HEK293 (cell line): ENCODE results near the gene KLHL17.
A peak's percentile ranks its signal among the peaks of the same experiment; 100 is the strongest.

ENCODE experiments used
- CTCF ChIA-PET: fragments of 350-600 bp; formaldehyde crosslinking; extraction: SDS; loops from one replicate; lab custom pipeline; 2021; ENCODE audit warnings: antibody characterized with exemption; lab: Yijun Ruan, JAX
- POLR2A ChIA-PET: fragments of 300-600 bp; formaldehyde crosslinking; extraction: SDS; loops from one replicate; lab custom pipeline; 2020; ENCODE audit warnings: antibody characterized with exemption, inconsistent platforms; lab: Yijun Ruan, JAX
- H3K27ac ChIP-seq: fragments of 200-500 bp; sonication (Bioruptor generic); 2 replicates; pipeline ENCODE4 v1.5.1; 2014; ENCODE audit warnings: low read depth, low read length, control low read depth, inconsistent platforms; ENCODE audit errors: extremely low read depth
- H3K36me3 ChIP-seq, 2 experiments: fragments of 200-500 bp in 1 of 2; sonication (Bioruptor generic) in 1 of 2; 1 replicate in 1 of 2; 2 replicates in 1 of 2; pipeline ENCODE4 v1.5.1; 2014 to 2017; ENCODE audit warnings: inconsistent platforms in 2 of 2, low read length in 2 of 2; ENCODE audit not compliant: control insufficient read depth in 2 of 2, insufficient read depth in 1 of 2
- H3K4me1 ChIP-seq: fragments of 200-500 bp; sonication (Bioruptor generic); 2 replicates; pipeline ENCODE4 v1.5.1; 2014; ENCODE audit warnings: mild to moderate bottlenecking, low read length, inconsistent platforms; ENCODE audit not compliant: control insufficient read depth, insufficient read depth
- H3K4me3 ChIP-seq: 2 replicates; pipeline ENCODE4 v1.5.1; 2011; ENCODE audit warnings: low read depth, mild to moderate bottlenecking, control low read depth, low read length, moderate library complexity
- H3K9me3 ChIP-seq: fragments of 200-500 bp; sonication (Bioruptor generic); 2 replicates; pipeline ENCODE4 v1.5.1; 2014; ENCODE audit warnings: low read depth, low read length, inconsistent platforms; ENCODE audit not compliant: control insufficient read depth, insufficient read depth
- CTCF ChIP-seq: fragments of 450-650 bp; formaldehyde crosslinking; IDR thresholded peaks from 2 replicates; pipeline ENCODE4 v1.5.1; 2016; ENCODE audit warnings: missing biosample characterization, missing genetic modification characterization
- GLIS1 ChIP-seq: fragments of 450-650 bp; formaldehyde crosslinking; IDR thresholded peaks from 2 replicates; pipeline ENCODE4 v1.5.1; 2016; ENCODE audit warnings: missing biosample characterization, missing genetic modification characterization
- HOXC10 ChIP-seq: sonication (generic); formaldehyde crosslinking; IDR thresholded peaks from 2 replicates; pipeline ENCODE4 v1.8.1; 2023; ENCODE audit warnings: mild to moderate bottlenecking, missing genetic modification reagents
- HOXD13 ChIP-seq: sonication (generic); formaldehyde crosslinking; IDR thresholded peaks from 2 replicates; pipeline ENCODE4 v1.8.0; 2022; ENCODE audit warnings: missing genetic modification reagents, borderline replicate concordance
- KLF1 ChIP-seq: fragments of 450-650 bp; formaldehyde crosslinking; IDR thresholded peaks from 2 replicates; pipeline ENCODE4 v1.5.1; 2016; ENCODE audit warnings: missing biosample characterization, missing genetic modification characterization
- KLF8 ChIP-seq: fragments of 450-650 bp; formaldehyde crosslinking; IDR thresholded peaks from 2 replicates; pipeline ENCODE4 v1.5.1; 2016; ENCODE audit warnings: missing biosample characterization, missing genetic modification characterization
- PATZ1 ChIP-seq: fragments of 450-650 bp; formaldehyde crosslinking; IDR thresholded peaks from 2 replicates; pipeline ENCODE4 v1.5.1; 2016; ENCODE audit warnings: missing biosample characterization, missing genetic modification characterization
- RBAK ChIP-seq: fragments of 450-650 bp; formaldehyde crosslinking; IDR thresholded peaks from 2 replicates; pipeline ENCODE4 v1.5.1; 2016; ENCODE audit warnings: missing biosample characterization, missing genetic modification characterization
- SETDB1 ChIP-seq: IDR thresholded peaks from one replicate; pipeline ENCODE4 v1.6.1; 2017; ENCODE audit warnings: mild to moderate bottlenecking, low read length, moderate library complexity, mixed read lengths; ENCODE audit not compliant: insufficient read length
- SP3 ChIP-seq: fragments of 450-650 bp; formaldehyde crosslinking; IDR thresholded peaks from 2 replicates; pipeline ENCODE4 v1.5.1; 2016; ENCODE audit warnings: missing biosample characterization, missing genetic modification characterization
- ZBTB20 ChIP-seq: fragments of 450-650 bp; formaldehyde crosslinking; IDR thresholded peaks from 2 replicates; pipeline ENCODE4 v1.5.1; 2016; ENCODE audit warnings: missing biosample characterization, missing genetic modification characterization
- ZBTB48 ChIP-seq: fragments of 450-650 bp; formaldehyde crosslinking; IDR thresholded peaks from 2 replicates; pipeline ENCODE4 v1.5.1; 2016; ENCODE audit warnings: missing biosample characterization, missing genetic modification characterization
- ZEB2 ChIP-seq: fragments of 450-650 bp; formaldehyde crosslinking; IDR thresholded peaks from 2 replicates; pipeline ENCODE4 v1.5.1; 2016; ENCODE audit warnings: missing biosample characterization, missing genetic modification characterization
- ZNF121 ChIP-seq: fragments of 450-650 bp; formaldehyde crosslinking; IDR thresholded peaks from 2 replicates; pipeline ENCODE4 v1.5.1; 2016; ENCODE audit warnings: missing biosample characterization, missing genetic modification characterization
- ZNF132 ChIP-seq: fragments of 450-650 bp; formaldehyde crosslinking; IDR thresholded peaks from 2 replicates; pipeline ENCODE4 v1.5.1; 2017; ENCODE audit warnings: missing biosample characterization, missing genetic modification characterization, borderline replicate concordance
- ZNF146 ChIP-seq: fragments of 450-650 bp; formaldehyde crosslinking; IDR thresholded peaks from 2 replicates; pipeline ENCODE4 v1.5.1; 2016; ENCODE audit warnings: missing biosample characterization, missing genetic modification characterization
- ZNF169 ChIP-seq: fragments of 450-650 bp; formaldehyde crosslinking; IDR thresholded peaks from 2 replicates; pipeline ENCODE4 v1.5.1; 2016; ENCODE audit warnings: missing biosample characterization, missing genetic modification characterization
- ZNF174 ChIP-seq: fragments of 450-650 bp; formaldehyde crosslinking; IDR thresholded peaks from 2 replicates; pipeline ENCODE4 v1.5.0; 2017; ENCODE audit warnings: missing biosample characterization, mild to moderate bottlenecking, missing genetic modification characterization
- ZNF335 ChIP-seq: fragments of 450-650 bp; formaldehyde crosslinking; conservative IDR thresholded peaks from 2 replicates; pipeline ENCODE4 v1.5.1; 2016; ENCODE audit warnings: missing biosample characterization, missing genetic modification characterization
- ZNF350 ChIP-seq: fragments of 450-650 bp; formaldehyde crosslinking; IDR thresholded peaks from 2 replicates; pipeline ENCODE4 v1.5.0; 2017; ENCODE audit warnings: missing biosample characterization, mild to moderate bottlenecking, missing genetic modification characterization
- ZNF391 ChIP-seq: fragments of 450-650 bp; formaldehyde crosslinking; IDR thresholded peaks from 2 replicates; pipeline ENCODE4 v1.5.1; 2016; ENCODE audit warnings: low read depth, missing biosample characterization, missing genetic modification characterization, borderline replicate concordance
- ZNF423 ChIP-seq: fragments of 450-650 bp; formaldehyde crosslinking; IDR thresholded peaks from 2 replicates; pipeline ENCODE4 v1.5.1; 2016; ENCODE audit warnings: missing biosample characterization, missing genetic modification characterization
- ZNF529 ChIP-seq: fragments of 450-650 bp; formaldehyde crosslinking; IDR thresholded peaks from 2 replicates; pipeline ENCODE4 v1.5.1; 2017; ENCODE audit warnings: missing genetic modification characterization, missing biosample characterization; ENCODE audit not compliant: insufficient replicate concordance
- ZNF596 ChIP-seq: fragments of 450-650 bp; IDR thresholded peaks from 2 replicates; pipeline ENCODE4 v1.5.0; 2018; ENCODE audit warnings: missing biosample characterization, mild to moderate bottlenecking, missing genetic modification characterization, moderate library complexity
- ZNF626 ChIP-seq: fragments of 450-650 bp; sonication (Bioruptor Pico); formaldehyde crosslinking; IDR thresholded peaks from 2 replicates; pipeline ENCODE4 v1.5.1; 2018; ENCODE audit warnings: missing biosample characterization, missing genetic modification characterization, inconsistent platforms
- ZNF792 ChIP-seq: fragments of 450-650 bp; formaldehyde crosslinking; IDR thresholded peaks from 2 replicates; pipeline ENCODE4 v1.5.1; 2016; ENCODE audit warnings: missing biosample characterization, missing genetic modification characterization
- ZXDB ChIP-seq: fragments of 450-650 bp; formaldehyde crosslinking; IDR thresholded peaks from 2 replicates; pipeline ENCODE4 v1.5.1; 2016; ENCODE audit warnings: missing biosample characterization, missing genetic modification characterization
- TF ChIP-seq, protein P1 (sequence below): fragments of 450-650 bp; formaldehyde crosslinking; IDR thresholded peaks from 2 replicates; pipeline ENCODE4 v1.5.1; 2016; ENCODE audit warnings: missing biosample characterization, missing genetic modification characterization

The KLHL17 gene

GRCh38 chr1:940107-941014 is 20.0 kb upstream of the KLHL17 start (continued):
- TF ChIP-seq ZNF792 (tag by site-specific recombination), result no peak
- TF ChIP-seq ZBTB48 (tag by site-specific recombination), result peak; percentile 38
- 0 out of 2 replicates have a peak, but pooled peaks have one; percentile 11 for TF ChIP-seq ZNF146
- TF ChIP-seq ZNF132 (tag by site-specific recombination), result no peak
- no peak for TF ChIP-seq RBAK
- TF ChIP-seq HOXC10 (CRISPR knock-in tag), result no peak
- no peak for TF ChIP-seq ZNF350 (tag by site-specific recombination)
- TF ChIP-seq ZNF596 (tag by site-specific recombination), result peak; percentile 62
- TF ChIP-seq ZNF529 (tag by site-specific recombination), result no peak
- TF ChIP-seq ZNF174, result no peak
- TF ChIP-seq KLF1 (tag by site-specific recombination), result peak; percentile 74
- no peak for TF ChIP-seq HOXD13 (CRISPR knock-in tag)
- TF ChIP-seq SP3 (tag by site-specific recombination), result no peak
- no peak for TF ChIP-seq ZNF626

GRCh38 chr1:941015-941587 is 19.3 kb upstream of the KLHL17 start:
- Histone ChIP-seq H3K4me1 (peaks cover 50% of the 10 kb centered on the region), H3K9me3 (no peaks in the 10 kb centered on the region), H3K27ac (peak overlapping the region; percentile 98), H3K4me3 (peak overlapping the region; percentile 30), H3K36me3 (peaks cover 0 to 45% of the 10 kb centered on the region in 2 experiments; a peak in 1 of 3 replicates)
- POLR2A ChIA-PET, result interaction anchor here (0.8 to 9.4 kb wide), 12 partner anchors 10 to 59 kb away, joined by 3 to 111 read pairs (median 13); partner anchors contain the start of genes HES4, NOC2L, PLEKHN1 and SAMD11
- CTCF ChIA-PET, result interaction anchor here (0.6 to 2.7 kb wide), 12 partner anchors 10 to 50 kb away, joined by 3 to 15 read pairs (median 4); no protein-coding TSS in a partner anchor
- peak; percentile 34 for TF ChIP-seq ZEB2 (tag by site-specific recombination)
- TF ChIP-seq ZNF391, result peak; percentile 44; the same call in 1 of the 2 replicates
- 0 out of 2 replicates have a peak, but pooled peaks have one; percentile 4 for TF ChIP-seq ZNF423 (tag by site-specific recombination)
- no peak for TF ChIP-seq ZNF169 (tag by site-specific recombination)
- TF ChIP-seq ZNF596 (tag by site-specific recombination), result no peak
- TF ChIP-seq ZNF335 (tag by site-specific recombination), result peak; percentile 76; the same call in 1 of the 2 replicates
- TF ChIP-seq ZNF121 (tag by site-specific recombination), result 0 out of 2 replicates have a peak, but pooled peaks have one; percentile 10
- TF ChIP-seq, protein P1, sequence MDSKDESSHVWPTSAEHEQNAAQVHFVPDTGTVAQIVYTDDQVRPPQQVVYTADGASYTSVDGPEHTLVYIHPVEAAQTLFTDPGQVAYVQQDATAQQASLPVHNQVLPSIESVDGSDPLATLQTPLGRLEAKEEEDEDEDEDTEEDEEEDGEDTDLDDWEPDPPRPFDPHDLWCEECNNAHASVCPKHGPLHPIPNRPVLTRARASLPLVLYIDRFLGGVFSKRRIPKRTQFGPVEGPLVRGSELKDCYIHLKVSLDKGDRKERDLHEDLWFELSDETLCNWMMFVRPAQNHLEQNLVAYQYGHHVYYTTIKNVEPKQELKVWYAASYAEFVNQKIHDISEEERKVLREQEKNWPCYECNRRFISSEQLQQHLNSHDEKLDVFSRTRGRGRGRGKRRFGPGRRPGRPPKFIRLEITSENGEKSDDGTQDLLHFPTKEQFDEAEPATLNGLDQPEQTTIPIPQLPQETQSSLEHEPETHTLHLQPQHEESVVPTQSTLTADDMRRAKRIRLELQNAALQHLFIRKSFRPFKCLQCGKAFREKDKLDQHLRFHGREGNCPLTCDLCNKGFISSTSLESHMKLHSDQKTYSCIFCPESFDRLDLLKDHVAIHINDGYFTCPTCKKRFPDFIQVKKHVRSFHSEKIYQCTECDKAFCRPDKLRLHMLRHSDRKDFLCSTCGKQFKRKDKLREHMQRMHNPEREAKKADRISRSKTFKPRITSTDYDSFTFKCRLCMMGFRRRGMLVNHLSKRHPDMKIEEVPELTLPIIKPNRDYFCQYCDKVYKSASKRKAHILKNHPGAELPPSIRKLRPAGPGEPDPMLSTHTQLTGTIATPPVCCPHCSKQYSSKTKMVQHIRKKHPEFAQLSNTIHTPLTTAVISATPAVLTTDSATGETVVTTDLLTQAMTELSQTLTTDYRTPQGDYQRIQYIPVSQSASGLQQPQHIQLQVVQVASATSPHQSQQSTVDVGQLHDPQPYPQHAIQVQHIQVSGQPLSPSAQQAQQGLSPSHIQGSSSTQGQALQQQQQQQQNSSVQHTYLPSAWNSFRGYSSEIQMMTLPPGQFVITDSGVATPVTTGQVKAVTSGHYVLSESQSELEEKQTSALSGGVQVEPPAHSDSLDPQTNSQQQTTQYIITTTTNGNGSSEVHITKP (tag by site-specific recombination), result 0 out of 2 replicates have a peak, but pooled peaks have one; percentile 3
- TF ChIP-seq GLIS1 (tag by site-specific recombination), result peak; percentile 41; the same call in 1 of the 2 replicates
- peak; percentile 79 for TF ChIP-seq PATZ1
- TF ChIP-seq CTCF (tag by site-specific recombination), result peak; percentile 64
- no peak for TF ChIP-seq SETDB1
- TF ChIP-seq ZNF792 (tag by site-specific recombination), result 0 out of 2 replicates have a peak, but pooled peaks have one; percentile 20
- TF ChIP-seq ZBTB20 (tag by site-specific recombination), result 0 out of 2 replicates have a peak, but pooled peaks have one; percentile 50
- TF ChIP-seq KLF8, result peak; percentile 12
- TF ChIP-seq ZXDB (tag by site-specific recombination), result 0 out of 2 replicates have a peak, but pooled peaks have one; percentile 23
